ENCODE data around the gene BASP1.

BASP1 gene

GRCh38 chr5:17180330-17180843, 37.0 kb upstream of the BASP1 start:
- no peak for DNase-seq (ENCODE audit: low read depth)
- TF ChIP-seq CTCF (IDR thresholded peaks at IDR 0.05; ENCODE audit: control insufficient read depth, insufficient read depth, low read depth, low read length, missing control alignments), result no peak
- no peak overlapping the region for H3K4me3 ChIP-seq (ENCODE audit: control insufficient read depth, low read depth, low read length)

DNA sequence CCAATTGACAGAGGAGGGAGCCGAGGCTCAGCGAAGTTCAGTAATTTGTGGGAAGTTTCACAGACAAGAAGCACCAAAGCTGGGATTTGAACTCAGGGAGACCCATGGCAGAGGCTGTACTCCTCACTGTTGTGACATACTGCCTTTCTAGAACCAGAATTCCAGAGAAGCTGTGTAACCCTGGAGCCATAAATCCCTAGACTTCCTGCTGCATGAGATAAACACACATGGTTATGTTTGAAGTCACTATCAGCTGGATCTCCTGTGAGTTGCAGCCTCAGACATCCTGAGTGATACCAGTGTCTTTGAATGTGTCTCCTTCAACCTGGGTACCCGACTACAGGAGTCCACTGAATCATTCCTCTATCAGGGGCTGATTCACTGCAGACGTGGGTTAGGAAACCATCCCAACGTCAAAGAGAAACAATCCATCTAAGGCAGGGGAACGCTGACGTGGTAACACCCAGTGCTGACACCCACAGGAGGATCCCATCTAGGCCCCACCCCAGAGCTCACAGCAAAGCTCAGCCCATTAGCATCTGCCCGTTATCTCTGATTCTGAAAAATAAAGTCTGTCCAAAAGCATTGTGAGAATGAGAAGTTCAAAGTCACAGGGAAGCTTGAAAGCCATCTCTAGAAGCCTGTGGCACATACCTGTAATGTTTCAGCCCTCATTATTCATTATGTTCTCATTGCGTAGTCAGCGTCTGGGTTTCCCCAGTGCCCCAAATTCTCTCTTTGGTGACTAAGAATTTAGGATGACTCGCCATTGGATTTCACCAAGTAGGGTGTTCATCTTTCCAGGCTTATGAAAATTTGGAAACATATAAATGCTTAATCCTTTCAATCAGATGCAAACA, 36.3 kb upstream of the BASP1 start:
- TF ChIP-seq CTCF (IDR thresholded peaks at IDR 0.05; ENCODE audit: control insufficient read depth, insufficient read depth, low read depth, low read length, missing control alignments), result no peak
- peak; percentile 97 for DNase-seq (ENCODE audit: low read depth)
- no peak overlapping the region for H3K4me3 ChIP-seq (ENCODE audit: control insufficient read depth, low read depth, low read length)

DNA sequence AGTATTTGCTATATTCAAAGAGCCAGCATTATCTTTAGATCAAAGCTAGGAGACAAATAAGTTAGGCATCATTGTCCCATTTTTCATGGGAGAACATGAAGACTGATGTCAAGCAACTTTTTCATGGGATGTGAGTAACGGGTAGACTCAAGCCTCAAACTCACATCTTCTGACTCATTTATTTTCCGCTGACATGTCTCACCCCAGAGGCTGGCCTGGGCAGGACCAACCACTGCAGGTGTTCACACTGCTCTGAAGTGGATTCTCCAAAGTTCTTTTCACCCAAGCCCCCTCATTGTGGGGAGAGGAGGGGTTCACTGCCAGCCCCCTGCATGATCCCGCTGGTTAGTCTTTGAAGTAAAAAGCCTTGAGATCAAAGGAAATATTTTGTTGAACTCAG, 34.9 kb upstream of the BASP1 start:
- DNase-seq (ENCODE audit: low read depth), result no peak
- no peak for TF ChIP-seq CTCF (IDR thresholded peaks at IDR 0.05; ENCODE audit: control insufficient read depth, insufficient read depth, low read depth, low read length, missing control alignments)
- H3K4me3 ChIP-seq (ENCODE audit: control insufficient read depth, low read depth, low read length), result no peak overlapping the region

- no peak for DNase-seq (ENCODE audit: low read depth)
- H3K4me3 ChIP-seq (ENCODE audit: control insufficient read depth, low read depth, low read length), result no peak overlapping the region
- TF ChIP-seq CTCF (IDR thresholded peaks at IDR 0.05; ENCODE audit: control insufficient read depth, insufficient read depth, low read depth, low read length, missing control alignments), result no peak
Measured at GRCh38 chr5:17182981-17183380, 34.5 kb upstream of the BASP1 start.

GRCh38 chr5:17183831-17184230, 33.6 kb upstream of the BASP1 start:
- TF ChIP-seq CTCF (IDR thresholded peaks at IDR 0.05; ENCODE audit: control insufficient read depth, insufficient read depth, low read depth, low read length, missing control alignments), result no peak
- H3K4me3 ChIP-seq (ENCODE audit: control insufficient read depth, low read depth, low read length), result no peak overlapping the region
- DNase-seq (ENCODE audit: low read depth), result no peak

DNA sequence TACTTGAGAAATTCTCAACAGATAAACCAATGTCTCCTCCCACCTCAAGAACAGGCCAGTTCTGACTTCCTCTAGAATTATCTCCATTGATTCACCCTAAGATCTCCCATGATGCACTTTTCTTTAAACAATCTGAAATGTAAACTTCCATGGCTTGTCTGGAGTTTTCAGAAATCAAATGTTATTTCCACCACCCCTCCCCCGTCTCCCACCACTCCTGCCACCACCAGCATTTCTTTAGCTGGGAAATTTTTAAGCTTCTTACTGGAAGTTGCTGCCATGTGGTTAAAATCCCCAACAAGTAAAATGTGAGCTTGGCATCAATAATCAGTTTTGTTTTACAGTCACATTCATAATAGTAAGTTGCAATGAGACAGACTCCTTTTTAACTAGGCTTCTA, 32.8 kb upstream of the BASP1 start:
- H3K4me3 ChIP-seq (ENCODE audit: control insufficient read depth, low read depth, low read length), result no peak overlapping the region
- no peak for TF ChIP-seq CTCF (IDR thresholded peaks at IDR 0.05; ENCODE audit: control insufficient read depth, insufficient read depth, low read depth, low read length, missing control alignments)
- no peak for DNase-seq (ENCODE audit: low read depth)

Data from AG09309 (cell line).